Pancreas (tissue), 10 donors: ENCODE results near the gene EXOC4. TPM values are rescaled to one million over a fixed set of nuclear protein-coding genes. Genes with fewer than 3 reads are reported as not detected.

Source experiments
- ATAC-seq, 4 donors: fragments of 200-7000 bp; cut with Tn5 transposase; one replicate each; pipeline versions ENCODE4 v1.8.0 to v1.9.1; 2020; ENCODE audit warnings: mild to moderate bottlenecking in 4 of 4, moderate library complexity in 4 of 4
- DNase-seq, 6 donors: peaks; one replicate each; pipeline ENCODE4 v3.0.0-alpha.2; 2020
- FAIRE-seq: peaks from 2 replicates; lab custom pipeline; 2012; peaks lifted over from hg19 to GRCh38; lab: Jason Lieb, UNC
- H3K27ac ChIP-seq, 4 donors: fragments of 200-600 bp; sonication (generic); 1 replicate in 3 of 4; 2 replicates in 1 of 4; pipeline versions ENCODE4 v1.5.0 to v1.8.0; 2020
- H3K27me3 ChIP-seq, 4 donors: fragments of 200-600 bp; one replicate each; pipeline ENCODE4 v1.8.0; 2021
- H3K36me3 ChIP-seq, 3 donors: fragments of 200-600 bp; sonication (generic) in 1 of 3; one replicate each; pipeline versions ENCODE4 v1.5.0 to v1.8.0; 2020 to 2021
- H3K4me1 ChIP-seq, 3 donors: fragments of 200-600 bp; one replicate each; pipeline ENCODE4 v1.8.0; 2021
- H3K4me3 ChIP-seq, 4 donors: fragments of 200-600 bp; sonication (generic) in 2 of 4; one replicate each; pipeline versions ENCODE4 v1.5.0 to v1.8.0; 2020 to 2021
- H3K9me3 ChIP-seq, 4 donors: fragments of 200-600 bp; one replicate each; pipeline ENCODE4 v1.8.0; 2021
- CTCF ChIP-seq, 4 donors: fragments of 200-600 bp; sonication (generic) in 3 of 4; IDR thresholded peaks; one replicate each; pipeline versions ENCODE4 v1.5.0 to v1.8.0; 2021; ENCODE audit warnings: antibody characterized with exemption in 4 of 4
- WGBS, 2 donors: extraction: QIAGEN DNeasy Blood & Tissue Kit; methylation state at CpG; one replicate each; pipeline ENCODE4 v1.1.7; 2013; 5-methylcytosine and 5-hydroxymethylcytosine counted together
- intact Hi-C, 3 donors: fragments of 100-400 bp; cut with DNase I; formaldehyde crosslinking; loops; one replicate each; pipeline versions ENCODE4 v1.11.1 to v1.14.2; 2022
- polyA plus RNA-seq, 2 donors: library from polyadenylated mRNA; stranded (reverse); fragments of 200-250 nt; gene quantifications; one replicate each; pipeline ENCODE4 v1.2.3, GENCODE V29; 2013
- total RNA-seq, 6 donors: library from RNA; stranded (reverse); fragmentation: NEBNext Ultra II Directional in 4 of 6; extraction: Animal tissue kit (Norgen Biotek cat#: 25700) in 4 of 6; gene quantifications; one replicate each; pipeline versions ENCODE4 v1.2.1 to v1.2.4, GENCODE V29; 2021 to 2023
- donor health status: healthy with polysubstance abuse.
- donor health status: DM: no; HTN: no; CAD: no; lungs with moderate emphysema.
- donor health status: DM: no; HTN: no; CAD: no.
- donor health status: control.
- donor health status: control.
- donor health status: Bipolar disorder and iron deficiency.
- donor health status: DM: yes; HTN: yes; CAD: no.
- donor health status: DM: no; HTN: no; CAD: no.
- donor health status: DM: no; HTN: no; CAD: no.
- donor health status: DM: yes; HTN: yes; CAD: no.

Gene EXOC4
- total and polyA plus RNA-seq, 8 donors: 13.4 to 81.2 (median 53.8) TPM

GRCh38 chr7:133724148-133724547, 471.3 kb downstream of the EXOC4 start:
- Histone ChIP-seq H3K4me3 (no peak overlapping the region), H3K27ac (no peak overlapping the region), H3K9me3 (no peaks in the 10 kb centered on the region), H3K4me1 (no peaks in the 10 kb centered on the region), H3K36me3 (no peaks in the 10 kb centered on the region), H3K27me3 (no peaks in the 10 kb centered on the region)
- DNase-seq (no peak), ATAC-seq (no peak), FAIRE-seq (no peak)
- intact Hi-C loops: no loop called here
- TF ChIP-seq CTCF (IDR thresholded peaks at IDR 0.05): no peak
- 70 to 81% methylated on average over 2 of the region's 2 CpGs for whole genome bisulfite sequencing, 2 donors

- FAIRE-seq (no peak), DNase-seq (no peak), ATAC-seq (no peak)
- Histone ChIP-seq H3K27me3 (no peaks in the 10 kb centered on the region), H3K27ac (no peak overlapping the region), H3K4me3 (no peak overlapping the region), H3K36me3 (no peaks in the 10 kb centered on the region), H3K4me1 (no peaks in the 10 kb centered on the region), H3K9me3 (no peaks in the 10 kb centered on the region)
- intact Hi-C loops: no loop called here
- no peak for TF ChIP-seq CTCF (IDR thresholded peaks at IDR 0.05)
- WGBS, 2 donors: 84 to 87% methylated on average over 3 of the region's 3 CpGs
These were observed 471.8 kb downstream of the EXOC4 start for GRCh38 chr7:133724694-133725093.

- 87 to 90% methylated on average over 13 of the region's 13 CpGs for WGBS, 2 donors
- FAIRE-seq: no peak
- no peak for ATAC-seq
- intact Hi-C loops: no loop called here
- Histone ChIP-seq H3K27me3 (no peaks in the 10 kb centered on the region), H3K36me3 (no peaks in the 10 kb centered on the region), H3K4me1 (no peaks in the 10 kb centered on the region), H3K9me3 (no peaks in the 10 kb centered on the region), H3K27ac (no peak overlapping the region), H3K4me3 (no peak overlapping the region)
- TF ChIP-seq CTCF (IDR thresholded peaks at IDR 0.05): no peak
- DNase-seq: no peak
These were observed 474.8 kb downstream of the EXOC4 start for GRCh38 chr7:133727476-133728214.

GRCh38 chr7:133730360-133730759, 477.5 kb downstream of the EXOC4 start:
- no peak for TF ChIP-seq CTCF (IDR thresholded peaks at IDR 0.05)
- Histone ChIP-seq H3K4me3 (no peak overlapping the region), H3K27me3 (no peaks in the 10 kb centered on the region), H3K36me3 (no peaks in the 10 kb centered on the region), H3K9me3 (no peaks in the 10 kb centered on the region), H3K27ac (no peak overlapping the region), H3K4me1 (no peaks in the 10 kb centered on the region)
- no peak for FAIRE-seq
- no peak for ATAC-seq
- DNase-seq: no peak
- intact Hi-C loops: no loop called here
- WGBS, 2 donors: 83 to 84% methylated on average over 3 of the region's 3 CpGs

GRCh38 chr7:133733401-133733800, 480.5 kb downstream of the EXOC4 start:
- TF ChIP-seq CTCF (IDR thresholded peaks at IDR 0.05): no peak
- no peak for DNase-seq
- Histone ChIP-seq H3K4me3 (no peak overlapping the region), H3K27ac (no peak overlapping the region), H3K9me3 (no peaks in the 10 kb centered on the region), H3K4me1 (no peaks in the 10 kb centered on the region), H3K36me3 (no peaks in the 10 kb centered on the region), H3K27me3 (no peaks in the 10 kb centered on the region)
- ATAC-seq: no peak
- 94 to 96% methylated on average over 5 of the region's 5 CpGs for WGBS, 2 donors
- no peak for FAIRE-seq
- intact Hi-C loops: no loop called here
